ENCODE data around the gene SERPINE2.

DNA sequence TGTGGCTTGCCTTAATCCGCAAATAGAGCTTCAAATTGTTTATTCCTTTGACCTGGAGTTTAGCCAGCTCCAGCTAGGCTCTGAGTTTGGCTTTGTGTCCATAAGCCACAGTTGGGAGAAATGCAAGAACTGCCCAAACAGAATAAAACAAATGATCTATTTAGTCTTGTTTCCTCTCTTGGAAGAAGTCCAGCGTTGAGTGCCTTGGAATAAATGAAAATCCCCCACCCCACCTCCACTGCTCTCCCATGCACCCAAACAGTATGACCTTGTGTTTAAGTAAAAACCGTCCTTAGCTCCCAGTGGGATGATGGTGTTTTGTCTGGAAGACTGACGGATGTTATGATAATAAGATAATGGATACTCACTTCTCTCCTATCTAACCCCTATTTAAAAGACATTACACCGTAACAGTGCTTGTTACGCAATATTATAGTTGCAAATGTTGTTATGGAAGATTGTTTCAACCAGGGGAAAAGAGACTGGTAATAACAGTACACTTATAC lies 3.2 kb upstream of the SERPINE2 start:
- TF ChIP-seq, protein P1, sequence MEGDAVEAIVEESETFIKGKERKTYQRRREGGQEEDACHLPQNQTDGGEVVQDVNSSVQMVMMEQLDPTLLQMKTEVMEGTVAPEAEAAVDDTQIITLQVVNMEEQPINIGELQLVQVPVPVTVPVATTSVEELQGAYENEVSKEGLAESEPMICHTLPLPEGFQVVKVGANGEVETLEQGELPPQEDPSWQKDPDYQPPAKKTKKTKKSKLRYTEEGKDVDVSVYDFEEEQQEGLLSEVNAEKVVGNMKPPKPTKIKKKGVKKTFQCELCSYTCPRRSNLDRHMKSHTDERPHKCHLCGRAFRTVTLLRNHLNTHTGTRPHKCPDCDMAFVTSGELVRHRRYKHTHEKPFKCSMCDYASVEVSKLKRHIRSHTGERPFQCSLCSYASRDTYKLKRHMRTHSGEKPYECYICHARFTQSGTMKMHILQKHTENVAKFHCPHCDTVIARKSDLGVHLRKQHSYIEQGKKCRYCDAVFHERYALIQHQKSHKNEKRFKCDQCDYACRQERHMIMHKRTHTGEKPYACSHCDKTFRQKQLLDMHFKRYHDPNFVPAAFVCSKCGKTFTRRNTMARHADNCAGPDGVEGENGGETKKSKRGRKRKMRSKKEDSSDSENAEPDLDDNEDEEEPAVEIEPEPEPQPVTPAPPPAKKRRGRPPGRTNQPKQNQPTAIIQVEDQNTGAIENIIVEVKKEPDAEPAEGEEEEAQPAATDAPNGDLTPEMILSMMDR (IDR thresholded peaks at IDR 0.05): no peak
- TF ChIP-seq POLR2A (IDR thresholded peaks at IDR 0.05): no peak
